Breast epithelium (tissue), 4 donors: ENCODE data around the gene NIN. TPM values are rescaled to one million over a fixed set of nuclear protein-coding genes. Genes with fewer than 3 reads are reported as not detected.

Source experiments
- DNase-seq, 2 donors: peaks; one replicate each; pipeline ENCODE4 v3.0.0-alpha.2; 2019; ENCODE audit warnings: low spot score in 2 of 2
- H3K27ac ChIP-seq, 2 donors: fragments of 200-600 bp; sonication (generic) in 1 of 2; one replicate each; pipeline ENCODE4 v1.5.1; 2016 to 2019; ENCODE audit warnings: mild to moderate bottlenecking in 1 of 2
- H3K27me3 ChIP-seq, 2 donors: fragments of 200-600 bp; sonication (generic) in 1 of 2; one replicate each; pipeline versions ENCODE4 v1.5.1 to v1.6.0; 2017 to 2019; ENCODE audit warnings: control low read depth in 1 of 2, mild to moderate bottlenecking in 1 of 2
- H3K36me3 ChIP-seq: fragments of 200-600 bp; one replicate; pipeline ENCODE4 v1.5.1; 2019
- H3K4me1 ChIP-seq, 2 donors: fragments of 200-600 bp; sonication (generic); one replicate each; pipeline ENCODE4 v1.5.1; 2016 to 2019; ENCODE audit warnings: control low read depth in 1 of 2
- H3K4me3 ChIP-seq, 3 donors: fragments of 200-600 bp; sonication (generic); 1 replicate in 2 of 3; 2 replicates in 1 of 3; pipeline ENCODE4 v1.5.1; 2016 to 2019; ENCODE audit warnings: mild to moderate bottlenecking in 3 of 3, moderate library complexity in 2 of 3
- H3K9me3 ChIP-seq, 2 donors: fragments of 200-600 bp; sonication (generic) in 1 of 2; one replicate each; pipeline ENCODE4 v1.5.1; 2016 to 2019; ENCODE audit warnings: control low read depth in 1 of 2
- CTCF ChIP-seq, 3 donors: fragments of 450-650 bp; IDR thresholded peaks; one replicate each; pipeline ENCODE4 v1.5.1; 2016 to 2017; ENCODE audit warnings: antibody characterized with exemption in 3 of 3, mild to moderate bottlenecking in 3 of 3, moderate library complexity in 3 of 3
- POLR2A ChIP-seq: fragments of 450-650 bp; IDR thresholded peaks from one replicate; pipeline ENCODE4 v1.6.1; 2016; ENCODE audit warnings: antibody characterized with exemption, mild to moderate bottlenecking, moderate library complexity
- POLR2AphosphoS5 ChIP-seq, 3 donors: sonication (generic); formaldehyde crosslinking; IDR thresholded peaks; one replicate each; pipeline ENCODE4 v1.6.1; 2017; ENCODE audit warnings: antibody characterized with exemption in 3 of 3
- intact Hi-C: fragments of 100-400 bp; cut with DNase I; formaldehyde crosslinking; loops from one replicate; pipeline ENCODE4 v1.15.1; 2023; ENCODE audit warnings: low total_unique reads
- total RNA-seq, 3 donors: library from RNA; depleted of rRNA; stranded (reverse); fragments of >200 nt; gene quantifications; one replicate each; pipeline ENCODE4 v1.1.0, GENCODE V29; 2016

Gene NIN
- total RNA-seq, 3 donors from 2014 or later: 38.1 to 42.9 (median 40.4) TPM

GRCh38 chr14:50823762-50824636, 7.0 kb downstream of the NIN start:
- Histone ChIP-seq H3K27ac (no peak overlapping the region), H3K4me3 (no peak overlapping the region), H3K4me1 (no peaks in the 10 kb centered on the region), H3K36me3 (no peaks in the 10 kb centered on the region), H3K27me3 (no peaks in the 10 kb centered on the region), H3K9me3 (no peaks in the 10 kb centered on the region)
- intact Hi-C loops: no loop called here
- TF ChIP-seq POLR2A: no peak
- TF ChIP-seq CTCF (IDR thresholded peaks at IDR 0.05): no peak
- no peak for TF ChIP-seq POLR2AphosphoS5 (IDR thresholded peaks at IDR 0.05)
- DNase-seq: no peak

- no peak overlapping the region for H3K4me3 ChIP-seq
- H3K27ac ChIP-seq: no peak overlapping the region
- DNase-seq: no peak
These were observed 7.8 kb downstream of the NIN start for GRCh38 chr14:50823051-50823761.

GRCh38 chr14:50822501-50823042, 8.4 kb downstream of the NIN start:
- Histone ChIP-seq H3K4me1 (no peaks in the 10 kb centered on the region), H3K9me3 (no peaks in the 10 kb centered on the region), H3K4me3 (no peak overlapping the region), H3K27me3 (no peaks in the 10 kb centered on the region), H3K27ac (no peak overlapping the region), H3K36me3 (no peaks in the 10 kb centered on the region)
- intact Hi-C loops: no loop called here
- no peak for TF ChIP-seq POLR2AphosphoS5 (IDR thresholded peaks at IDR 0.05)
- TF ChIP-seq POLR2A: no peak
- TF ChIP-seq CTCF (IDR thresholded peaks at IDR 0.05): no peak
- DNase-seq: no peak

More at GRCh38 chr14:50823051-50823761, 7.8 kb downstream of the NIN start:
- H3K9me3 ChIP-seq: no peaks in the 10 kb centered on the region
- H3K4me1 ChIP-seq: no peaks in the 10 kb centered on the region
- no peaks in the 10 kb centered on the region for H3K36me3 ChIP-seq
- no peak for TF ChIP-seq CTCF (IDR thresholded peaks at IDR 0.05)
- TF ChIP-seq POLR2AphosphoS5 (IDR thresholded peaks at IDR 0.05): no peak
- no peak for TF ChIP-seq POLR2A
- intact Hi-C loops: no loop called here
- no peaks in the 10 kb centered on the region for H3K27me3 ChIP-seq

- DNase-seq: no peak
- Histone ChIP-seq H3K9me3 (no peaks in the 10 kb centered on the region), H3K27ac (no peak overlapping the region), H3K27me3 (no peaks in the 10 kb centered on the region), H3K36me3 (no peaks in the 10 kb centered on the region), H3K4me3 (no peak overlapping the region), H3K4me1 (no peaks in the 10 kb centered on the region)
- no peak for TF ChIP-seq POLR2A
- no peak for TF ChIP-seq POLR2AphosphoS5 (IDR thresholded peaks at IDR 0.05)
- TF ChIP-seq CTCF (IDR thresholded peaks at IDR 0.05): no peak
- intact Hi-C loops: no loop called here
These were observed 9.2 kb downstream of the NIN start for GRCh38 chr14:50821510-50822464.
